Medulla oblongata (tissue), 1 donor: ENCODE data around the gene SOHLH2.

ENCODE experiments used
- DNase-seq: peaks from one replicate; pipeline ENCODE4 v3.0.0-alpha.2; 2015; ENCODE audit errors: extremely low spot score

SOHLH2 gene

DNA sequence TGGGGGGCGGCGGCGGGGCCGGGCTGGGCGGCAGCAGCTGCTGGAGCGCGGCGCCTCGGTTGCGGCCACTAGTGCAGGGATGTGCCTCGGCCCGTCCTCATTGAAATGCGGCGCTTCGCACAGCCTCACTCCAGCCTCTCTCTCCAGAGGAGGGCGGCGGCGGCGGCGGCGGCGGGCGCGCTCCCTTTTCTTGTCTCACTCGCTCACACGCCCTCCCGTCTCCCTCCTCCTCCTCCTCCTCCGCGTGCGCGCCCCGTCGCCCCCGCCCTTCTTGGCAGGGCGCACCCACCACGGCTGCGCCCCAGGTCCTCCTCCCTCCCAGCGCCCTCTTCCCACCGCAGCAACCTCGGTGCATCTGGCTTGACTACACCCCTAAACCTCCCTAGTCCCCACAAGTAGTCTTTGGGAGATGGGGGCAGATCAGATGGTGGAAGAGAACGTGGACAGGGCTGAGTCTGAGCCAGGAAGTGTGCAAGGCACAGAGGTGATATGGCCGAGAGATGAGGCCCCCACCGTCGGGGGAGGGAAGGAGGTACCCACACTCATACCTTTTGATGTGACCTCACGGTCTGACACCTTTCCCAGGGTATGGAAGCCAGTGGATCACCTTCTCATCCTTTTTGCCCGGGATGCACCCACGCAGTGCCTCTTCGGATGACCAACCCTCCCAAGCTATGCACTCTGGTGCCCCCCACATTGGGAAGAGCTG, 83.0 kb downstream of the SOHLH2 start, which contains the start of gene DCLK1:
Gene DCLK1, minus strand, starts transcription at position 161 of the 709 bp plus-strand sequence.
- DNase-seq = peak; percentile 29

DNA sequence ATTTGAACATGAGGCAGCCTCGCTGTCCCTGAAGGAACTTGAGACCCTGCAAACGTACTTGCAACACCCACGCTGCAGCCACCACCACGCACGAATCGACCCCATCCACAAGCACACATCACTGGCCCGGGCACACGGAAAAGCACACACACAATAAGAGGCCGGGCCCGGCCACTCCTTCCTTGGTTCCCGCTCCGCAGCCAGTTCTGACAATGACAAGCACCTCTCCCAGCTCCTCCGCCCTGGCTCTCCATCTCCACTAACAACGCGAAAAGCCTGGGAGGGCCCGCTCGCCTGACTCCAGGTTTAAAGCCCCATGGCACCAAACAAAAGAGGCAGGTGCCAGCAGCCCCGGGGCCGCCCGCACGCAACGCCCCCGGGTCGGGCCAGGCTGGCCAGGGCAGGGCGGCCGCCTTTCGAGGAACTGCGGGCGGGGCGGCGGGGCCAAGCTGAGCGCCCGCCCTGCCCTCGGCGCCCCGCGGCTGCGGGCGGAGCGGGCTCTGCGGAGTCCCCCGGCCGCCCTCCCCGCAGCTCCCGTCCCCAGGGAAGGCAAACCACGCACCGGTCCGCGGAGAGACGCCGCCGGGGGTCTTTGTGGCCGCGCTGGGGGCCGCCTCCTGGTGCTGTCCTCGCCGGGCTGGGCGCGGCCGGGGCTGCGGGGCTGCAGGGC, 83.7 kb downstream of the SOHLH2 start:
- no peak for DNase-seq

DNA sequence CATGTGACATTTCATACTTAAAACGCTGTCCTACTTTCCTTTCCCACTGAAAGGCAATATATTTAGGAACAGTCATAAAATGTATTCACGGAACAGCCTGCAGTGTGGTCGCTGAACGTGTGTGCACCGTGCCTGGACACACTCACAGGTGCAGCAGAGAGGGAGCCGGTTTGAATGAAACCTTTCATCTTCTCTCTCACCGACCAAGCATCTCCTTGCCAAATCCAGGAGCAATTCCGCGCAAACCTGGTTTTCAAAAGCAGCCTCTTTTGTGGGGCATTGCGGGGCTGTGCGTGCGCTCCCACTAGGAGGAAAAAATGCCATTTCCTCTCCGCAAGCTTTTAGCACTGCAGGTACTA, 84.2 kb downstream of the SOHLH2 start:
- no peak for DNase-seq

DNA sequence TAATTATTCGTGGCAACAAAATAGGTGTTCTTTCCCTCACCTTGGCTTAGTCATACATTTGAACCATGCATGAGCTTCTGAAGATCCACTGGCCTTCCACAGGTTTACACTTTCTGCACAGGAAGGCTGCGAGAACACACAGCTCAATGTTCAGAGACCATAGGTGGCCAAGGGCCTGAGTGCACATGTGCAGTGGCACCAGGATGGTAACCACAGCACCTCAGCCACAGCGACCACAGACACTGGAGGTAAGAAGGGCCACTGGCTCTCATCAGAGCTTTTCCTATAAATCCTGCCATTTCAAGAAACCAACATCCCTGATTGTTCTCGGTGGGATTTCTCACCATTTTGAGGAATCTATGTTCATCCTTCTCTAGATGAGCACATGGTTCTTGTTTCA, 84.8 kb downstream of the SOHLH2 start:
- no peak for DNase-seq

DNA sequence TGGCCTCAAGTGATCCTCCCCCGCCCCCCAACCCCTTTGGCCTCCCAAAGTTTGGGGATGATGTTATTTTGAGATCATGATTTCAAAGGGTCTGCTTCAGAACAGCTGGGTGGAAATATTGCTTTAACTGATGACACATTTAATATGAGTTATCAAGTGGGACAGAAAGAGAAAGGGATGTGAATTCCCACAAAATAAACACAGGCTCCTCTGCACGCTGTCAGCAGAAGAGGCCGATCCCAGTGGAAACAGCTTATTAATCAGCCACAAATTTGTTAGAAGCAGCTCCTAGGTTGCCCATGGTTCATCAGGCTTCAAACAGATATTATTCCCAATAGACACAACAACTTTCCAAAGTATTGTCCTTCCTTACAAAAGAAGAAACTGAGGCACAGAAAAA, 87.9 kb downstream of the SOHLH2 start:
- DNase-seq = no peak

DNA sequence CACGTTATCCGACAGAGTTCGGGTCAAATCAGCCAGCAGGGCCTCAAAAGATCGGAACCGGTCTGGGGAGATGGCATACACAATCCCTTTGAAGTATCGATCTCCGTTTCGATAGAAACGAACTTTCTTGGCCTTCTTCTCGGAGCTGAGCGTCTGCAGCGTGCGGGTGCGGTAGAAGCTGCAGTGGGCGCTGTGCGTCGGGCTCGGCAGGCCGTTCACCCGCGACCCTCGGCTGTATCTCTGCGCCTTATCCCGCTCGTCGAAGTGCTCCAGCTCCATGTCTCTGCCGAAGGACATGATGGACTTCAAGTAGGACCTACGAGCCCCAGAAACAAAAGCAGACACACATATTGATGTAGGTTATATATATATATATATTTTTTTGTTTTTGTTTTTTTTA, 88.5 kb downstream of the SOHLH2 start:
- no peak for DNase-seq

DNA sequence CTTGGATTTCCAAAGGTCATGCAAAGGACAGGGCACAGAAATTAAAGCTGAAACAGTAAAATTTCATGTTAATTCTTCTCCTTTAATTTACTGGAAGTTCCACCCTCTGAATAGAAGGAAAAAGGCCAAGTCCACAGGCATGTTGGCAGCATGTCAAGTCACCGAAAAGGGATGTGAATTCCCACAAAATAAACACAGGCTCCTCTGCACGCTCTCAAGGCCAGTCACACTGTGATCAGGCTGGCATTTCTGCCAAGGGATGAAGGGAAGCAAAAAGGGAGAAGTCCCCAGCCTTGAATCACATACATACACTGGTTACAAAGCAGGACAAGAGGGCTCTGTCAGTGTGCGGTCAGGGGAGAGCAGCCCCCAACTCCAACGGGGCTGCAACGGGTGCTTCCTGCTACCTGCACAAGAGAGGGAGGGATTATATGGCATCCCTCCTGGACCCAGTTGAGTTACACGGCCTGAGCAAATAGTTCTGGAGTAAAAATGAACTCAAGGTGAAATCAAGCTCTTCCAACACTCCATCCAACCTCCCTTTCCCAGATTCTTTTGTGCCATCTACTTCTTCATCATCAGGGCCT, 90.0 kb downstream of the SOHLH2 start:
- peak; percentile 60 for DNase-seq
